HG03354 (cell line): Measurements from ENCODE around the gene PPP1R8.
"Not testable (repeated sequence)": the region's sequence is repeated elsewhere in the genome, so short reads cannot be mapped to it uniquely, and the experiment has no call there.

Experiments
- ATAC-seq: cut with Tn5 transposase; IDR thresholded peaks from one replicate; pipeline ENCODE4 v1.9.1; 2021; ENCODE audit warnings: mild to moderate bottlenecking; ENCODE audit not compliant: unreplicated experiment, poor library complexity, severe bottlenecking

The PPP1R8 gene

GRCh38 chr1:27868932-27869718 is 38.5 kb downstream of the PPP1R8 start:
- ATAC-seq, result peak; percentile 40

- ATAC-seq, result no peak
These were observed 39.1 kb downstream of the PPP1R8 start for GRCh38 chr1:27869719-27870085.

GRCh38 chr1:27871076-27871475 is 40.5 kb downstream of the PPP1R8 start:
- not testable (repeated sequence) for ATAC-seq

GRCh38 chr1:27872059-27872801 is 41.6 kb downstream of the PPP1R8 start, which contains the start of gene THEMIS2:
THEMIS2 (plus strand) TSS chr1:27872544; CDS start chr1:27872572, 28 bp downstream.
- ATAC-seq, result peak; percentile 34

- ATAC-seq, result peak; percentile 11
These were observed 42.4 kb downstream of the PPP1R8 start for GRCh38 chr1:27872802-27873551.

GRCh38 chr1:27873671-27874384 is 43.2 kb downstream of the PPP1R8 start:
- ATAC-seq, result no peak

- no peak for ATAC-seq
These were observed 45.9 kb downstream of the PPP1R8 start for GRCh38 chr1:27876341-27877114.

- ATAC-seq, result no peak
These were observed 46.5 kb downstream of the PPP1R8 start for GRCh38 chr1:27877115-27877416.

GRCh38 chr1:27878039-27878438 is 47.5 kb downstream of the PPP1R8 start:
- no peak for ATAC-seq

GRCh38 chr1:27878787-27879335 is 48.3 kb downstream of the PPP1R8 start:
- no peak for ATAC-seq

- ATAC-seq, result no peak
These were observed 48.9 kb downstream of the PPP1R8 start for GRCh38 chr1:27879374-27880082.

GRCh38 chr1:27882543-27882903 is 51.9 kb downstream of the PPP1R8 start:
- no peak for ATAC-seq

- peak; percentile 2 for ATAC-seq
These were observed 53.0 kb downstream of the PPP1R8 start for GRCh38 chr1:27883536-27883935.

- ATAC-seq, result peak; percentile 56
These were observed 53.7 kb downstream of the PPP1R8 start for GRCh38 chr1:27884006-27884954.

- ATAC-seq, result no peak
These were observed 54.5 kb downstream of the PPP1R8 start for GRCh38 chr1:27885114-27885528.

- ATAC-seq, result no peak
These were observed 55.2 kb downstream of the PPP1R8 start for GRCh38 chr1:27885621-27886352.

GRCh38 chr1:27886353-27886679 is 55.7 kb downstream of the PPP1R8 start:
- no peak for ATAC-seq
